ENCODE measurements around the gene DDX56. TPM values are rescaled to one million over a fixed set of nuclear protein-coding genes. Genes with fewer than 3 reads are reported as not detected.
"Not testable (repeated sequence)": the region's sequence is repeated elsewhere in the genome, so short reads cannot be mapped to it uniquely, and the experiment has no call there.

The DDX56 gene
- polyA plus RNA-seq, 3 donors = 74.3 to 79.6 (median 79.2) TPM

DNA sequence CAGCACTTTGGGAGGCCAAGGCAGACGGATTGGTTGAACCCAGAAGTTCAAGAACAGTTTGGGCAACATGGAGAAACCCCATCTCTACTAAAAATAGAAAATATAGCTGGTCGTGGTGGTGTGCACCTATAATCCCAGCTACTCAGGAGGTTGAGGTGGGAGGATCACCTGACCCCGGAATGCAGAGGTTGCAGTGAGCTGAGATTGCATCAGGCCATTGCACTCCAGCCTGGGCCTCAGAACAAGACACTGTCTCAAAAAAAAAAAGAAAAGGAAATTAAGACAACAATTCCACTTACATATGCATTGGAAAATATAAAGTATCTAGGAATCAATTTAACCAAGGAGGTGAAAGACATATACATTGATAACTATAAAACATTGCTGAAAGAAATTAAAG, 25.5 kb upstream of the DDX56 start:
- DNase-seq (ENCODE audit: low read depth in 3 of 3, low spot score in 2 of 3) = no peak

DNA sequence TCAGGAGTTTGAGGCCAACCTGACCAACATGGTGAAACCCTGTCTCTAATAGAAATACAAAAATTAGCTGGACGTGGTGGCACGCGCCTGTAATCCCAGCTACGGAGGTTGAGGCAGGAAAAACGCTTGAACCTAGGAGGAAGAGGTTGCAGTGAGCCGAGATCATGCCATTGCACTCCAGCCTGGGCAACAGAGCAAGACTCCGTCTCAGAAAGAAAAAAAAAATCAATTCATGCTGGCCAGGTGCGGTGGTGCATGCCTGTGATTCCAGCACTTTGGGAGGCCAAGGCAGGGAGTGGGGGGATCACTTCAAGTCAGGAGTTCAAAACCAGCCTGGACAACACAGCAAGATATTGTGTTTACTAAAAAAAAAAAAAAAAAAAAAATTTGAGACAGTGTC, 23.5 kb upstream of the DDX56 start:
- DNase-seq (ENCODE audit: low read depth in 3 of 3, low spot score in 2 of 3) = not testable (repeated sequence)

DNA sequence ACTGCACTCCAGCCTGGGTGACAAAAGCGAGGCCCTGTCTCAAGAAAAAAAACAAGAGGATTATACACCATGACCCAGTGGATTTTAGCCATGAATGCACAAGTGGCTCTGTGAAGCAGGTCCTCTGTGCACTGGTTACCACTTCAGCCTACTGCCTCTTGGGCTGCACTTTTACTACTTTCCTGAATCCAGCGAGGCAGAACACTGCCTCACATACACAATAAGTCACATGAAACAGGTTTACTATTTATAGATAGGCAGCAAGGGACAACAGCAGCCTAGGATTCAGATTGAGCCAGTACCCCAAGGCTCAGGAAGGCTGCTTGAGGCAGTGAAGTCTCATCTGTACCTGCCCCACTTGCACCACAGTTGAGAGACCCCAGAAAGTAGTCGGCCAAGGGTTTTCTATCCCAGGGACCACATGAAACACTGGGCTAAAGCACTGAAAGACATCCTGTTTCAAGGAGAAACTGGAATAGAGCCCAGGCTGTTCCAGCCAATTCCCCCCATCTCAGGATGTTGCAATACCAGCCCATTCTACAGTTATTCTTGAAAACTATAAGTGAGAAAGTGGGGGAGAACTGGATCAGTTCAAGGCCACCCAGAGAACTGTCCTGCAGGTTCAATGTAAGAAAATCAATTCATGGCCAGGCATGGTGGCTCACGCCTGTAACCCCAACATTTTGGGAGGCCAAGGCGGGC, 22.4 kb upstream of the DDX56 start:
- no peak for DNase-seq (ENCODE audit: low read depth in 3 of 3, low spot score in 2 of 3)

DNA sequence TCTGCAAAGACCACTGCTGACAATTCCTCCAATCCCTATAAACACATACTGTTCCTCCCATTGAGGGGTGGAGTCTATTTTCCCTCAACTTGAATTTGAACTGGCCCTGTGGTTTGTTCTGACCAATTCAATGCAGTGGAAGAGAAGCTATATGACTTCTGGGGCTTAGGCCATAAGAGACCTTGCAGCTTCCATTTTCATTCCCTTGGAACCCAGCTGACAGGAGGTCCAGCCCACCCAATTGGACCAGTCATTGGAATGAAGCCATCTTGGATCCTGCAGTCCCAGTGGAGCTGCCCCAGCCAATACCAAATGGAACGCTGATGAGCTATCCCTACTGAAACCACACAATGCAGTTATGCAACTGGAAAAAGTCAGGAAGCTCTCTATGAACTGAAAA, 17.2 kb upstream of the DDX56 start:
- no peak for DNase-seq (ENCODE audit: low read depth in 3 of 3, low spot score in 2 of 3)

DNA sequence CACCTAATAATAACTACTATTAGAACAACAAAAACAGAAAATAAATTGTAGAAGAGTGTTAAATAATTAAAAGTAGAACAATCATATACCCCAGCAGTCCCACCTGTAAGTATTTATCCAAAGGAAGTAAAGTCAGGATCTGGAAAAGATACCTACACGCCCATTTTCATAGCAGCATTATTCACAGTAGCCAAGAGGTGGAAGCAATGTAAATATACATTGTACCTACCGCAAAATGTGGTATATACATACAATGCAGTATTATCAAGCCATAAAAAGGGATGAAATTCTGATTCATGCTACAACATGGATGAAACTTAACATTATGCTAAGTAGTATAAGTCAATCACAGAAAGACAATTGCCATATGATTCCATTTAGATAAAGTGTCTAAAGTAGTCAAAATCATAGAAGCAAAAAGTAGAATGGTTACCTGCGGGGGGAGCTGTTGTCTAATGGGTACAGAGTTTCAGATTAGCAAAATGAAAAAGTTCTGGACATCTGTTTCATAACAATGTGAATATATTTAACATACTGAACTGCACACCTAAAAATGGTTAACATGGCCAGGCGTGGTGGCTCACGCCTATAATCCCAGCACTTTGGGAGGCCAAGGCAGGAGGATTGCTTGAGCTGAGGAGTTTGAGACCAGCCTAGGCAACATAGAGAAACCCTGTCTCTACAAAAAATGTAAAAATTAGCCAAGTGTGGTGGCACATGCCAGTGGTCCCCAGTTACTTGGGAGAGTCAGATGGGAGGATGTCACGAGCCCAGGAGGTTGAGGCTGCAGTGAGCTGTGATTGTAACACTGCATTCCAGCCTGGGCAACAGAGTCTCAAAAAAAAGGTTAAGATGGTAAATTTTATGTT, 14.4 kb upstream of the DDX56 start:
- DNase-seq (ENCODE audit: low read depth in 3 of 3, low spot score in 2 of 3) = no peak

DNA sequence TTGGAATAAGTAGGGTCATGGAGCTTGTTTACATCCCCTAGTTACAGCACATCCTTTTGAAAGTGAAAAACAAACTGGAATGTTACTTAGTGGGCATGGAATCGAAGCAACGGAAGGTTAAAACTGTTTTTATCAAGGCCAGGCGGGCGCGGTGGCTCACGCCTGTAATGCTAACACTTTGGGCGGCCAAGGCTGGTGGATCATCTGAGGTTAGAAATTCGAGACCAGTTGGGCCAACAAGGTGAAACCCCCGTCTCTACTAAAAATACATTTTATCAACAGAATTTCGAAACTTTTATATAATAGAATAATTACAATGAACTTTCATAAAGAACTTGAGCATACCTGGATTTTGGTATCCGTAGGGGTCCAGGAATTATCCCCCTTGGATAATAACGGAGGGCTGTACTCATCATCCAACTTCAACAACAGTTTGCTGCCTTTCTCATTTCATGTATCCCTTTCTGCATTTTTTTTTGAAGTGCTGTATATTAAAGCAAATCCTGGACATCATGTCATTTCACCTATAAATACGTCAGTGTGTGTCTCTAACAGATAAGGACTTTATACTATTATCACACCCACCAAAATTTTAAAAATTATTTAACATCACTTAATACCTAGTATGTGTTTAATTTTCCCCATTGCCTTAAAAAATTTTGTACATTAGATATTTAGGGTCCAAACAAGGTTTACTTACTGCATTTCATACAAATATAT, 9.6 kb upstream of the DDX56 start:
- no peak for DNase-seq (ENCODE audit: low read depth in 3 of 3, low spot score in 2 of 3)

DNA sequence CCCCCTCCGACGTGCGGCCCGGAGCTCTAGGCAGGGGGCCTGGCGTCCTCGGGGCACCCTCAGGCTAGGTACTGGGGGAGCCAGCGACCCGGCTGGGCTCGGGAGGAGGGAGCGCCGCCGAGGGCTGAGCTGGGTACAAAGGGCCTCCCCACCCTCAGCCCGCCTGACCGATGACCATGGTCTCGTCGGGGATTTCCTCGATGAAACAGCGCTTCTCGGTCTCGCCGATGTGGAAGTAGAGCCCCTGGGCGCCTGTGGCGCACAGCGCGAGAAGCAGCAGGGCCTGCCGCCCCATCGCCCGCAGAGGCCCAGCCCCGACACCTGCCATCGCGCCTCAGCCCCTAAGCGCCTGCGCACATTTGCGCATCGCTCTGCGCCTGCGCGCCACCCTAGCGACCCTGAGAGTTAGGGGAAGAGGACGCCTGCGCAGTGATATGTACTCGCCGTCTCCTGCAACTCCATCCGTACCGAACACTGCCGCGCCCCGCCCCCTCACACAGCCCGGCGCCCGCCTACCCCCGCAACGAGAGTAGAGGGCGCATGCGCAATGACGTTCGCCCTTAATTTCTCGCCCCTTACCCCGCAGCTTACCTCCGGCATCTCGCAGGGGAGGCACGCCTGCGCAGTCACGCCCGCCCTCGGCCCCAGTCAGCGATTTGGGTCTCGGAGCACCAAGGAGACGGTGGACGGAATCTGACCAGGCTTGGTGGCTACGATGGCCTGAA, 8.3 kb upstream of the DDX56 start, which contains the start of gene TMED4:
Gene TMED4 (minus strand): TSS at position 353 of the 725 bp plus-strand sequence. CDS start 25 bp downstream, at position 328.
- peak; percentile 96 to 98 (median 97) for DNase-seq (ENCODE audit: low read depth in 3 of 3, low spot score in 2 of 3)

DNA sequence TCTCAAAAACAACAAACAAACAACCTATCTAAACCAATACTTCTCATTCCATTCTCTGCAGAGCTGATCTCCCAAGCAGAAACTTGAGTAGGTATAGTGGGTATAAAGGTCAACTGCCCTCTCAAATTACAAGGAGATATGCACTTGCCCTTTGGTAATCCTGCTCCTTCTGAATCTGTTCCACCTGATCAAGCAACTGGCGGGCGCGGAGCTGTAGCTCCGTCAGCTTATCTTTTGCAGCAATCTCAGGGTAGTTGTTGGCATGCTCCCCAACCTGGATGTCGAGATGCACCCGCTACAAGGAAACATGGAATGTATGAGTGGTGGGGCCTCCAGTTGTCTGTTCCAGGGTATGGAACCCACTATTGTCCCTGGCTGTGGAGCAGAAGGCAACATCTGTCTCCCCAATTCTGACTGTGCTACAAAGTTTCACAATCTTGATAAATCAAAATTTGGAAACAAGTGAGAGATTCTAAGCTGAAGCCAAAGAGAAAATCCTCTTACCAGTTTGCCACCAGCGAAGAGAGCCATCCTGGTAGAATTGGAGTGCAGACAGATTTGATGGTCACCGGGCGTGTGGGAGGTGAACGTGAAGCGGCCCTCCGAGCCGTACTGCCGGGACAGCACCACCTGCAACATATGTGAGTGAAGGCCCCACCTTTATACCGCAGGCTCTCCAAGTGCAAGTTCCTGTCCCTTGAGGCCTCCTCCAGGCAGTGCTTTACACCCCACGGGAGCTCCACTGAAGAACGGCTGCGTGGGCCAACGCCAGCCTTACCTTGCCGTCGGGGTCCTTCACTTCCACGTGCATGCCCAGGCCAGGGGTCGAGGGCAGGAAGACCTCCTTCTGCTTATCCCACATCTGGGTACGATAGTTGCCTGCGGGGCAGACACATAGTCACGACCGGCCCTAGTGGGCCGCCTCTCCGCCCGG, 7.5 kb upstream of the DDX56 start:
- DNase-seq (ENCODE audit: low read depth in 3 of 3, low spot score in 2 of 3) = no peak

DNA sequence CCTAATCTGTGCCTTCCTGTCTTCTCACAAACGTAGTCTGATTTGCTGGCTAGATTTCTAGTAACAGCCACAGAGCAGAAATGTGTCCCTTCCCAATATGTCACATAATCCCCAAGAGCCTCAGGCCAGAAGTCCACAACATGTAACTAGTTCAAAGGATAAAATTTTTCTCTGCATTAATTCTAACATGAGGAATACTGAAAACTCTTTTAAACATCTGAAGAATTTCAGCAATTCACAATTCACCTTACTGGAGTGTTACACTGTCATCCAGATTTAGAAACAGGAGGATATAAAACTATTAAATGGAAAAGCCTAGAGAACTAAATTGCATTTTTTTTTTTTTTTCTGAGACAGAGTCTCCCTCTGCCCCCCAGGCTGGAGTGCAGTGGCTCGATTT, 2.5 kb upstream of the DDX56 start:
- DNase-seq (ENCODE audit: low read depth in 3 of 3, low spot score in 2 of 3) = no peak

DNA sequence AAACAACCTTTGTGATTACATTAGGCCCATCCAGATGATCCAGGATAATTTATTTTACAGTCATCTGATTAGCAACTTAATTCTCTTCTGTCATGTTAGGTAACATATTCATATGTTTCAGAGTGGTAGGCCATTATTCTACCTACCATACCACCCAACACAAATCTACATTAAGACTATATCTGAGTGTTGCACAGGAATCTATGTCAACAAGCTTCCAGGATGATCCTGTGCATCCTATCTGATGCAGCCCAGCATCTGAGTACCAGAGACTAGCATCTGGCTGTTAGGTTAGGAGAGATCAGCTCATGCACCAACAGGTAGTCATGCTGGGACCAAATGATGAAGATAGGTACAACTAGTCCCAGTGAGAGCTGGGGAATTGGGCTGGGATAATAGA, 1.3 kb upstream of the DDX56 start:
- DNase-seq (ENCODE audit: low read depth in 3 of 3, low spot score in 2 of 3) = no peak

DNA sequence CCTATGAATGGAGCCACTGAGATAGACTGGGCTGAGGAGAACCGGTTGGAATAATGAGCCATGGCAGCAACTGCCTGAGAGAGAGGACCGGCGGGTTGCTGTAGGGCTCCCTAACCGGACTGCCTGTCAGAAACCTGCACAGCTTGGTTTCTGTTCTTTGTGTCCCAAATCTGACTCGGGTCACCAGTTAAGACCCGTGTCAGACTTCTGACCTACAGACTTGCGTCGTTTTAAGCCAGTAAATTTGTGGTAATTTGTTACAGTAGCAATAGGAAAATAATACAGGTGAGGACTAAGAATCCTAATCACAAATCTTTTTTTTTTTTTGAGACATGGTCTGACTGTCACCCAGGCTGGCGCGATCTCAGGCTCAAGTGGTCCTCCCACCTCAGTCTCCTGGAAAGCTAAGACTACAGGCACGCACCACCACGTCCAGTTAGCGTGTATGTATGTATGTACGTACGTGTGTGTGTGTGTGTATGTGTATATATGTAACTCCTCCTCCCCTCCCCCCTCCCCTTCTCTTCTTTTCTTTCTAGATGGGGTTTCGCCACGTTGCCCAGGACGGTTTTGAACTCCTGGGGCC, 672 bp upstream of the DDX56 start:
- no peak for DNase-seq (ENCODE audit: low read depth in 3 of 3, low spot score in 2 of 3)

DNA sequence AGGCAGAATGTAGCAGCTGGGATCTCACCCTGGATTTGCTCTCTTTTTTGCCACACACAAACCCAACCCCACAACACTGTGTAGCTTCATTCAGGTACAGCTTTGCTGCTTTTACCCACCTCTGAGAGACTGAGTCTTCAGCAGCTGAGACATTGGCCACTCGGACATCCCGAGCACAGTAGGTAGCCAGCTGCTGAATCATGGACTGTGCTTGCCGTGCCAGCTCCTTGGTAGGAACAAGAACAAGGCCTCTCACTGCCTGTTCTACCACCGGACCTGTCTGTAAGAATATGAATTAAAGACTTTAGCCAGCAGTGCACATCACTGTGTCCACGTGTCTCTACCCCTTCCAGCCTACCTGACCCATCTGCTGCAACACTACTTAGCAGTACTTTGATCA, 937 bp downstream of the DDX56 start:
- no peak for DNase-seq (ENCODE audit: low read depth in 3 of 3, low spot score in 2 of 3)

DNA sequence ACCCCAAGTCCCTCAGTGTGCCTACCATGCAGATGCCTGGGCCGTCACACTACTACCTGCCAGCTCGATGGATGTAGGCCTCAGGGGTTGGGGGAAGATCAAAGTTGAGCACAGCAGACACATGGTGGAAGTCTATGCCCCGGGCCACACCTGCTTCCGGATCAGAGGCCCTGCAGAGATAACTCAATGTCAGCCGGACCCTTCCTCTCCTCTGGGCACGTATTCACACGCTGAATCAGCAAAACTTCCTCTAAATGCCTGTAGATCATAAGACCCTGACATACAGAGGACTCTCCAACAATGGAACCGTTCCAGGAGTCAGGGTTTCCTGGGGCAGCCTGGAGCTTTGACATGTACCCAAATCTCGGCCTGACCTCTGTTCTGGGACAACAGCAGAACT, 3.7 kb downstream of the DDX56 start:
- no peak for DNase-seq (ENCODE audit: low read depth in 3 of 3, low spot score in 2 of 3)

DNA sequence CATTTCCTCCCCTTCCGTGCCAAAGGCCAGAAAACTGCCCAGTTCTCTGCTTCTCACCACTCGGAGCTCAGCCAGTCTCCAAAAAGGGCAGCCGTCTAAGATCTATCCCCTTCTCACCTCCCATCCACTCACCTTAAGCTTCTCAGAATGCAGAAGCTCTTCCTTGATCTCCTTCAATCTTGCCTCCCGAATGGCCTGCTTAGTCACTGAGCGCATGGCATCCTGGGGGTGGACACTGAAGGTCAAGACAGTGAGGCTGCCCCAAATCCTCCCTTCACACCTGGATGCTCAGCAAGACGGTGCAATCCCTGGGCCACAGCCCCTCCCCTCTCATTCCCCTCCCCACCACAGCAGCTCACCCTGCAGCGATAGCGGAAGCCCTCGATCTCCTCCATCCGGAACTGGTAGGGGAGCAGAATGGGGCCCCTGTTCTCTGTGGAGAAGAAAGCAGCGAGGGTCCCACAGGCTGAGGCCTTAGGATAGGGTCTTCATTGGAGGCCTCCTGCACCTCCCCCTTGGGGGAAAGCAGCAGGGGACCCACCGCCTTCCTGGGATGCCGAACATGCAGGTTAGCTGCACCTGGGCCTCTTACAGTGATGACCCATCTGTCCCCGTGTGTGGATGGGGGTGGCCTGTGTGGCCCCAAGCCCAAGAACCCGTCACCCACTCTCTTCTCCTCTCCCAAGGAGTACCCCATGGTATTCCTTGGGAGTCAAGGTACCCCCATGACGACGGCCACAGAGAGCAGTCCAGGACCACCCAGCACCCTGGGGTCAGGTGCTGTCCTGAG, 4.7 kb downstream of the DDX56 start:
- no peak for DNase-seq (ENCODE audit: low read depth in 3 of 3, low spot score in 2 of 3)

DNA sequence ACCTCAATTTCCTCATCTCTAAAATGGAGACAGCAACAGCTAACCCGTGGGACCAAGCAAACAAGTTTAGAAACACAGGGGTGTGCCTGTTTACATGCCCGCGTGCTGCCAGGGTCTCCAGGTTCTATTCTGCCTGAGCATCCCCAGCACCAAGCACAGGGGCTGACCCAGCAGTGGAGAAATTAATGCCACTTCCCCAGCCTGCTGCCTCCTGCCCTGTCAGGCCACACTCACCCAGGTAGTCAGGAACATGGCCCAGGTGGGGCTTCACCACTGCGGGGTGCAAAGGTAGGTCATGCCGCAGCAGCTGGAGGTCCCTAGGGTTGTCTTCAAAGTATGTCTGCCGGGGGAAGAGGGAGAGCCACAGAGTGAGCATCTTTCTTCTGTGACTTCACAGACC, 5.8 kb downstream of the DDX56 start:
- DNase-seq (ENCODE audit: low read depth in 3 of 3, low spot score in 2 of 3) = no peak

DNA sequence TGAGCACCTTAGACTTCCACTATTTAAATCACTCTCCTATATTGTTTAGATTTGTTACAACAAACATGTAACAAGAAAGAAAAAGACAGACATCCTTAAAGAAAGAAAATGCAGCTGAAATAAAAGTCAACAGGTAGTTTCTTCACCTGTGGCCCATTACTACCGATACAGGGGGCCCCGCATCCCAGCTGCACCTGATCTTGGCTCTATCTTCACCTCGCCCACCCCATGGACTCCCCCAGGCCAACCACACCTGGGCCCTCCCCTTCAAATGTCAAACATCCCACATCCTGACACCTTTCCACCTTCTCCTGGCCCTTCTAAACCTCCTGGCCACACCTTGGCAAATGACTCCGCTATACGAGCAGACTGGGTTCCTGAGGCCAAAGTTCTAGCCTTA, 7.0 kb downstream of the DDX56 start:
- no peak for DNase-seq (ENCODE audit: low read depth in 3 of 3, low spot score in 2 of 3)

DNA sequence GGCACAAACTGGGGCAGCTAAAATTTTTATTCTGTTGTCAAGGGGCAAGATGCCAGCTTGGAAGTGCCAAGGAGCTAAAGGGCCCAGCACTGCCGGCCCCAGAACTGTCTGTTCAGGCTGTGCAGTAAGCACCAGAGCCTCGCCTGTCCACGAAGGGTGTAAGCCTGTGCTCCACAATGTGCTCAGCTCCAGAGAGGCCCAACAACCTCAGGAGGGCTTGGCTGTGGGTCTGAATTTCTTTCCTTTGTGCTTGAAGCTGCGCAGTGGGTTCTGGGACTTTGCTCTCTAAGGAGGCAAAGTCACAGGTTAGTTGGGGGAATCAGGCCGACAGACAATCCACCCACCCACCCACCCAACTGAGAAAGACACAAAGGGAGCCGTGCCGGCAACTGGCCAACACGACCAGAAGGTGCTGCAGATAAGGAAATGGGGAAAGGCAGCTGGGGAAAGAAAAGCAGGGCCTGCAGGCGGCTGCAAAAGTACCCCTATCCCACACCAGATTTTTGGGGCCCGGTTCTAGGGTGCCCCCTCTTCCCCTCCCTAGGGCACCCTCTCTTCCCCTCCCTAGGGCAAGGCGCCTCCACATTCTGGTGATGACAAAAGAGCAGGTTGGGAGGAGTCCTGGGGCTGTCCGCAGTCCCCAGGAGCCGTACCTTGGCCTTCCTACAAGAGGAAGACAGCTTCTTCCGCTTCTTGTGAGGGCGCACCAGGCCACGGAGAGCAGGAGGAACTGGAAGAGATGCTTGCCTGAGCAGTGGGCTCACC, 7.7 kb downstream of the DDX56 start:
- DNase-seq (ENCODE audit: low read depth in 3 of 3, low spot score in 2 of 3) = no peak

Measured in right renal cortex interstitium (tissue), 3 donors.